GM18868 (cell line): ENCODE results near the gene CCDC169.
"Not testable (repeated sequence)": the region's sequence is repeated elsewhere in the genome, so short reads cannot be mapped to it uniquely, and the experiment has no call there.

Experiments used
- ATAC-seq: cut with Tn5 transposase; IDR thresholded peaks from one replicate; pipeline ENCODE4 v1.9.1; 2021; ENCODE audit warnings: mild to moderate bottlenecking, moderate library complexity; ENCODE audit not compliant: unreplicated experiment

The CCDC169 gene

DNA sequence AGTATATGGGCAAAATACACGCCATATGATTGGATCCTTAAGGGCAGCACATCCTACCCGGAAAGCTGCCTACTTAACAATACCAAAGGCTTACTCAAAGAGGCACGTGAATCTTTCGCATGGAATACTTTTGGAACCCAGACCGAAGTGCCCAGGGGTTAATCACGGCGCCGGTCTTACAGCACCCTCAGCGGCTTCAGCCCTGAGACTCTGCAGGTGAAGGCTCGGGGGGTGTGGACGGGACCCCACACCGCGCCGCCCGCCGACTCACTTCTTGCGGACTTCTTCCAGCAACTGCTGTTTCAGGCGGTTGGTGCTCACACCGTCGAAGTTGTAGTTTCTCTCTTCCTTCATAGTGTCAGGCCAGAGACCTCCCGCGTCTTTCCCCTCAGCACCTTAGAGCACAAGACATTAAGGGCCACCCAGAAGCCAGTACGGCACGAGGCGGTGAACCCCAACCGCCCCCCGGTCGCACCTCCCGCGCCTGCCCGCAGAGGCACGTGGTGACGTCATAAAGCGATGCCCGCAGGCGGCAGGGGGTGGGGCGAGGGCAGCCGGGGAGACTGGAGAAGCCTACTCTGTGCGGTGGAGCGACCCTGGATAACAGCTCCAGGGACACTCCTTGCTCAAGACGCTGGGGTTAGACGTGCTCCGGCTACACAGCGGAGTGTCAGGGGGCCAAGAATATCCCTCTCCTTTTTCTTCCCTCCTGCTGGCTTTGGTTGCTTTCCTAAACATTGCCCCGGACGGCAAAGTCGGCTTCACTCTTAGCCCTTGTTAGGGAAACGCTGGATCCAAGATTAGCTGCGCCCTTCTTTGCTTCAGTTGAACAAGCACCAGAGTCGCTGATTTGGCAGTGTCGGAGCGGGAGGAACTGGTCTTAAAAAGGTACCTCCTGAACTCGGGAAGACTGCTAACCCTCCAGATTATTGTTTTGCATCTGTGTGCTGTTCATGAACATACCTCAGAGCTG lies at the start of gene CCDC169:
TSS of gene CCDC169 (minus strand) at position 449 of the 973 bp plus-strand sequence. CDS start at position 354, 95 bp downstream.
- peak; percentile 76 for ATAC-seq

GRCh38 chr13:36346222-36347083 lies 48.8 kb upstream of the CCDC169 start, which contains the start of gene SPART:
SPART (minus strand) TSS chr13:36346394; CDS start chr13:36335830, 10,564 bp downstream.
- peak; percentile 88 for ATAC-seq

- ATAC-seq, result peak; percentile 33
These were observed 48.0 kb upstream of the CCDC169 start for GRCh38 chr13:36345438-36346221.

DNA sequence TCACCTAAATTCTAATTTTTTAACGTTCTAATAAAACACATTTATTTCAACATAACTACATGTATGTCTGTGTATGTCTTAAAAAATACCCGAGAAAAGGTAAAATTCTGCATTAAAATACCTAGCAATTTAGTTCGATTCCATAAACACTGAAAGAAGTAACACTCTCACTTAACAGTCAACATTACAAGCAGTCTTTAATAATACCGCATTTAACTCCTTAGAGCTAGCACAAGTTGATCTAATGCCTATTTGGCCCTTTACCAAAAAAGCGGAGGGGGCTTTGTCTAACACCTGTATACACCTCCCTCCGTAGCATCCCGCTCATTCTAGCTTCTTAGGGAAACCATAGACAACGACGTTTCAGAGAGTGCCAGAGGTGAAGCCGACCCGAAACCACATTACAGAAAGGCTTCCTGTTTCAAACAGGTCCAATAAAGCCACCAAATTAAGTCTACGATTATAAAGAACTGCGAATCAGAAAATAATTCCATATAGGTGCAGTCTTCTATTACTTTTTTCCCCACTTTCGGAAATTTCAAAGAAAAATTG lies 47.3 kb upstream of the CCDC169 start:
- peak; percentile 19 for ATAC-seq

- no peak for ATAC-seq
These were observed 46.6 kb upstream of the CCDC169 start for GRCh38 chr13:36344173-36344572.

GRCh38 chr13:36343766-36344165 lies 46.2 kb upstream of the CCDC169 start:
- no peak for ATAC-seq

DNA sequence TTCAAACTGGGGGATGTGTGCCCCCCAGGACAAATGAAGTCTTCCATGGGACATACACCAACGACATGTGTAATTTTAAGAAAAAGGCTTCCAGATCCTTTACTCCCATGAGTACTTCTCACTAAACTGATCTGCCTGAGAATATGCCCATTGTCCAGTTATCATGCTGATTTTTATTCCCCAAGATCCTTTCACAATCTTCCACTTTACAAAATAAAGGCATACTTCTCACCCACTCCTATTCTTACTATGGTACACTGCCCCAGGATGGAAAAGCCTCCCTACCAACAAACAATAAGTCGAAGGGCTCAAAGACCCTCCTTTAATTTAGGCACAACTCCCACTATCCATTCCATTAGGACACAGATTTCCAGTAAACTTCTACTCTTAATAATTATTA lies 45.1 kb upstream of the CCDC169 start:
- no peak for ATAC-seq

GRCh38 chr13:36341718-36342117 lies 44.1 kb upstream of the CCDC169 start:
- no peak for ATAC-seq

GRCh38 chr13:36339600-36340155 lies 42.1 kb upstream of the CCDC169 start:
- ATAC-seq, result no peak

- ATAC-seq, result no peak
These were observed 40.5 kb upstream of the CCDC169 start for GRCh38 chr13:36337938-36338641.

DNA sequence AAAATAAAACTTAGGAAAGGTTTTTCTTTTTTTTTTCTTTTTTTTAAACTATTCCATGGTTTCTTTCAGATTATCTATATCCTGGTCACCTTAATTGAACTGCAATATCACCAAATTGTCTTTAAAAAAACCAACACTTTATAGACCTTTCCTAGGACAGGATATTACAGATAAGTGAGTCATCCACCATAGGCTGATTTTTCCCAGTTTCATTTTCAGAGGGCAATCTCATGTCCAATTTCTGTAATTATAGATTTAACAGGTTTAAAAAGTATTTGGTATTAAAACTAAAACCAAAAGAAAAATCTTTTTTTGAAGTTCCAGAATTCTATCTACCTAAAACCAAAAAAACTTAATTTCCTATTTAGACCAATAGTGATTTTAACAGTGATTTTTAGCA lies 35.4 kb upstream of the CCDC169 start:
- no peak for ATAC-seq

- not testable (repeated sequence) for ATAC-seq
These were observed 34.6 kb upstream of the CCDC169 start for GRCh38 chr13:36332255-36332654.

DNA sequence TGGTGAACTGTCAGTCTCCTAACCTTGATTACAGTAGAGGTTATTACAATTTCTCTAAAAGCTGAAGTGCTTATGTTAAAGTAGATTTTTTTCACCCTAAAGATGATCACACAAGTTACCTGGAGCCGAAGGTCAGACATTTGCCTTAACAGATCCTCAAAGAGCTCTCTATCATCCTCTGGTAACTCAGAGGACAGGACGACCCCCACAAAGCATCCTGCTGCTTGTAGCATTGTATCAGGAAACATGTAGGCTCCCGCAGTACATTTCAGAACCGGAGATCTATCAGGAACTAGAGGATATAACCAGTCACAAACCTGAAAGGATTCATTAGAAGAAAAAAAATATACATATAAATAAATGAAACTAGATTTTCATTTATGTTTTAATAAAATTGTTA lies 33.7 kb upstream of the CCDC169 start:
- no peak for ATAC-seq

- ATAC-seq, result no peak
These were observed 31.7 kb upstream of the CCDC169 start for GRCh38 chr13:36329361-36329760.

GRCh38 chr13:36328821-36329220 lies 31.2 kb upstream of the CCDC169 start:
- ATAC-seq, result no peak

- no peak for ATAC-seq
These were observed 28.3 kb upstream of the CCDC169 start for GRCh38 chr13:36325912-36326311.

GRCh38 chr13:36324881-36325280 lies 27.3 kb upstream of the CCDC169 start:
- ATAC-seq, result not testable (repeated sequence)

- no peak for ATAC-seq
These were observed 26.4 kb upstream of the CCDC169 start for GRCh38 chr13:36323951-36324566.

DNA sequence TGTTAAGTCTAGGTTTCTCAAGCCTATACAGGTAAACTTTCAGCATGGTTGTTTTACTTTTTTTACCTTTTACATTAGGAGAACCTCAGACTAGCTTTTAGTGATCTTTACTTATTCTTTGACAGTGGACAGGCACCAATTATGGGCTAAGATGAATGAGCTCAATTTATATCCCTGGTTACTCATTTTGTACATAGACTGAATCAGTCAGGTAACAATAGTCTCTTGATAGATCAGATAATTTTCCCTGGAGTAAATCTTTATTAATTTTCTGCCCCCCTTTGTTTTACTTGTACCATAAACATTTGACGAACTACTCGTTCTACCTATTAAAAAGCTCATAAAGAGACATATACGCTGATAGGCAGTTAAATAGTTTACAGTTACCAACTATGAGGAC lies 25.8 kb upstream of the CCDC169 start:
- ATAC-seq, result no peak
